T1000 (cell line): Measurements from ENCODE around the gene MGAT3.
"Not testable (repeated sequence)": the region's sequence is repeated elsewhere in the genome, so short reads cannot be mapped to it uniquely, and the experiment has no call there.

Experiments
- DNase-seq: peaks from one replicate; lab custom pipeline; 2025; ENCODE audit warnings: mixed read lengths; lab: John Stamatoyannopoulos, UW

The MGAT3 gene

GRCh38 chr22:39514373-39514973 is 57.7 kb downstream of the MGAT3 start:
- no peak for DNase-seq

GRCh38 chr22:39515266-39516050 is 58.6 kb downstream of the MGAT3 start:
- no peak for DNase-seq

GRCh38 chr22:39517470-39517869 is 60.7 kb downstream of the MGAT3 start:
- DNase-seq = no peak

GRCh38 chr22:39518144-39518786 is 61.5 kb downstream of the MGAT3 start:
- no peak for DNase-seq

GRCh38 chr22:39518996-39519680 is 62.3 kb downstream of the MGAT3 start:
- DNase-seq = no peak

- DNase-seq = peak; percentile 94
These were observed 62.9 kb downstream of the MGAT3 start for GRCh38 chr22:39519681-39520225.

GRCh38 chr22:39520226-39521105 is 63.7 kb downstream of the MGAT3 start, which contains the start of gene ATF4:
ATF4 (plus strand) TSS chr22:39520562; CDS start chr22:39521446, 884 bp downstream.
- peak; percentile 90 for DNase-seq

GRCh38 chr22:39521106-39521885 is 64.5 kb downstream of the MGAT3 start:
- DNase-seq = not testable (repeated sequence)

GRCh38 chr22:39522091-39522490 is 65.3 kb downstream of the MGAT3 start:
- DNase-seq = not testable (repeated sequence)

- no peak for DNase-seq
These were observed 65.9 kb downstream of the MGAT3 start for GRCh38 chr22:39522567-39523300.

GRCh38 chr22:39524089-39524752 is 67.4 kb downstream of the MGAT3 start:
- DNase-seq = no peak

GRCh38 chr22:39524753-39525657 is 68.2 kb downstream of the MGAT3 start:
- no peak for DNase-seq

GRCh38 chr22:39525658-39525975 is 68.8 kb downstream of the MGAT3 start:
- DNase-seq = no peak

- no peak for DNase-seq
These were observed 69.9 kb downstream of the MGAT3 start for GRCh38 chr22:39526736-39527171.

- no peak for DNase-seq
These were observed 70.7 kb downstream of the MGAT3 start for GRCh38 chr22:39527481-39527961.

- DNase-seq = no peak
These were observed 71.4 kb downstream of the MGAT3 start for GRCh38 chr22:39528080-39528661.

GRCh38 chr22:39528681-39529486 is 72.1 kb downstream of the MGAT3 start:
- DNase-seq = peak; percentile 66
